Dedifferentiated amniotic fluid mesenchymal stem cell (primary cell): ENCODE measurements around the gene TP53I13.

Source experiments
- DNase-seq: peaks from one replicate; pipeline ENCODE4 v3.0.0-alpha.2; 2016; ENCODE audit errors: extremely low spot score

Gene TP53I13

DNA sequence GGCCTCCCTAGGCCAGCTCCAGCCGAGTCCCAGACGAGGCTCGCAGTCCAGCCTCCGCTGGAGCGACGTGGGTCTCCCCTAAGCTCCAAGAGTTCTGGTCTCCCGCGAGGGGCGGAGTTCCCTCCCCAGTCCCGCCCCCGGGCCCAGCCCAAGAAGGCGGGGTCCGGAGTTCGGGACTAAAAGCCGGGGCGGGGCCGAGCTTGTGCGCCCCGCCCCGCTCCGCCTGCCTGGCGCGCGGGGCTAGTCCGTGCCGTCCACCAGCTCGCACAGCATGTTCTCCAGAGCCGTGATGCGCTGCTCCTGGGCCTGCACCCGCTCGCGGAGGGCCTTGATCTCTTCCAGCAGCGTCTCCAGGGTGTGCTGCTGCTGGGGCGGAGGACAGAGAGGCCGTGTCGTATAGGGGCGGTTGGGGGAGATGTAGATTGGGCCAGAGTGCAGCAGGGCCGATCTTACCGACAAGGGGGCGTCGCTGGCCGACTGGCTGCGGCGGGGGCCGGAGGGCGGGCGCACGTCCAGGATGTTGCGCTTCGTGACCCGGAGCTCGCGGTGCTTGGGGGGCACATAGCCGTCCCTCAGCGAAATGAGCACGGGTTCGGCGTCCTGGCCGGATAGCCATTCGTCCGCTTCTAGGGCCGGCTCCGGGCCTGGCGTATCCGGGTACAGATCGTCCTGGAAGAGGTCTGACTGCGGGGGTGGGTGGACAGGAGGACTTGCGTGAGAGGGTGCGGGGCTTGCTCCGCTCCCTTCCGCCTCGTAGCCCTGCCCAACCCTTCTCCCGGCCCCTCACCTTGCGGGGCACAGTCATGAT lies 47.2 kb downstream of the TP53I13 start:
- peak; percentile 75 for DNase-seq

DNA sequence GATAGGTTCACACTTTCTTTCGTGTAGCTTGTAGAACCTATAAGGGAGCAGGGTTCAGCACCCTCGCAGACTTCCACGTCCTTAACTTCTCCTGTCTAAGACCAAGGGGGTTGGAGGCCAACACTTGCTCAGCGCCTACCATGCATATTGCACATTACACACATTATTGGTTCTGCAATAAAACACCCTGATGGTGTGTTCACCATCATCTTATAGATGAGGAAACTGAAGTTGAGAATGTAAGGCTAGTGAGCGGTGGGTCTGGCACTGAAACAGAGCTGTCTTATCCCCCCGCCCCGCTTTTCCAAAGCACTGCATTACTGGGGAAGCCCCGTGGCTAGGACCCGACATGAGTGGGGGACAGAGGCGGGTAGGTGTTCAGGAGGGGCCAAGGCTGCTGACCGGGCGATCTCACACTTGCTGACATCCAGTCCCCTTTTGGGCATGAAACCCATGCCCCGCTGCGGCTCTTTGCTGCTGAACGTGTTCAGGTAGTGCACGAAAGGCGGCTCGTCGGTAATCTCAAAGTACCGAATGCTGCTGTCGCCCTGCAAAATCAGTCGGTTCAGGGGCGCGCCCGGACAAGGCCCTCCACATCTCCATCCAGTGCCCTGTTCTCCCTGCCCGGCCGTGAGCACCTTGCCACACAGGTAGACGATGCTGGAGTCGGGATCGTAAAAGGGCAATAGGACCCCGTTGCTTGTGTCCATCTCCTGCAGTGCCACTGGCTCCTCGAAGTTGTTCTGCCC lies 48.0 kb downstream of the TP53I13 start:
- no peak for DNase-seq

DNA sequence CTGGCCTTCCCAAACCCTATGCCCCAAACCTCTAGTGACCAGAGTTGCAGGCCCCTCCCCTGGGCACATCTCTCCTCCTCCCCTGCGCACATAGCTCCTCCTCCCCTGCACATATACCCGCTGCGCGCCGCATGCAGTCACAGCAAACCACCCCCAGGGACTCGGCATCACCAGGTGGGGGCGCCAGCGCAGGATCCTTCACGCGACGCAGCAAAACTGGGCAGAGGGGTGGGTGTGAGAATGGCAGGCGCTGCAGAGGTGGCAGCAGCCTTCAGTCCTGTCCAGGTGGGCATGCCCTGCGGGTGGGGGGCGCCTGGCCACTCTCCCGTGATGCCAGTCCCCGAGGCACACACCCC lies 48.6 kb downstream of the TP53I13 start:
- no peak for DNase-seq

DNA sequence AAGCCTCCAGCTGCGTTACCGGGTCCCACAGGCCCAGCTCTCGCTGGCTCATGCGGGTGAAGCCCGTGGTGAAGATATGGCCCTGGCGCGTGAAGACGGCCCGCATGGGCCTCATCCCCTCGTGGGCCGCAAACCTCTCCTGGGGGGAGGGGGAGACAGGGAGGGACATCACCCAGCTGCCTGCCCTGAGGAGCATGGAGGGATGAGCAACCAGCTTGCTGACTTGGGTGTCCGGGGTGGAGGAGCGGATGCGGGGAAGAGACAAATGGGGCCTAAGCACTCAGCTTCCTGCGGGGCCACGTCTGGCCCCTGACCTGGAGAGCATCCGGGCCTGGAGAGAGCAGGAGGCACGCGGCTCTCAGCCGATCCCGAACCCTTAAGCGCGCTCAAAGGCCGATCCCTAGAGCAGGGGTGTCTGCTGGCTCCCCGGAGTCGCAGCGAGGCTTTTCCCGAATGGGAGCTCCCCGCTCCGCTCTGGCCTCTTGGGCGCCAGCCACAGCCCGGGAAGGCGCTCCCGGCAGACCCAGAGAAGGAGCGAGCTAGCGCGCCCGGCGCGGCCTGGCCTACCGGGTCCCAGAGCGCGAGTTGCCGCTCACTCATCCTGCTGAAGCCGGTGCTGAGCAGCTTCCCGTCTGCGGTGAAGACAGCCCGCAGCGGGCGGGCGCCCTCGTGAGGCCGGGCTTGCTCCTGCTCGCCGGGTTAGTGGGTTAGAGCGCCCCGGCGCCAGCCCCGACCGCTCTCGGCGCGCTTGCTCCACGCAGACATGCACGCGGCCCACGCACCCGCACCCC lies 49.2 kb downstream of the TP53I13 start:
- no peak for DNase-seq

DNA sequence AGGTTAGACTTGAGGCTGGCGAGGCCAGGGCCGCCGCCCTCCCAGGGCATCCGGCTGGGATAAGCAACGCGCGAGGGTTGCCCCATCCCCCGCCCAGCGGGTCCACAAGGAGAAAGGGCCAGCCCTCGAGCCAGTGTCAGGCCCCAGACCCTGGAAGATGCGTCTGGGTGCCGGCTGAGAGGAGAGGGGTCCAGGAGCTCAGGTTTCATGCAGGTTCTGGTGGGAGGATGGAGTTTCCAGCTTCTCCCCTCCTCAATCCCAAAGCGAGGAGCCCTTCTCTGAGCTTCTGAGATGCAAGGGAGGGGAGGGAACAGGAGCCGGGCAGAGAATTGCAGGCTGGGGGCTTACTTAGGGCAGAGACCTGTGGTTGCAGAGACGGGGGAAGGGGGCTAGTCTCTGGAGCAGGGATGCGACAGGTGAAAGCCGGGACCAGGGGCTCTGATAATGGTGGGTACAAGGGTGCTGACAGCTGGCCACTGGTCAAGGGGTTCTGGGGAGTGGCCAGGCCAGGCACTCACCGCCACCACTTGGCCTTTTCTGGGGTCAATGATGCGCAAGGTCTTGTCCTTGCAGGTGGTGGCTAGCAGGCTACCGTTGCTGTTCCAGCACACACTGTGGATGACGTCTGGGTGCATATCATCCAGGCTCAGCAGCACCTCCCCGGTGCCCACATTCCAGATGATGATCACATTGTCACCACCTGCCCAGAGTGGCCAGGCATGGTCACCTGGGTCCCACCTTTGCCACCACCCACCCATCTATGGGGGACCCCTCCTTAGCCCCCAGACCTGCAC lies 50.0 kb downstream of the TP53I13 start:
- DNase-seq, result no peak

DNA sequence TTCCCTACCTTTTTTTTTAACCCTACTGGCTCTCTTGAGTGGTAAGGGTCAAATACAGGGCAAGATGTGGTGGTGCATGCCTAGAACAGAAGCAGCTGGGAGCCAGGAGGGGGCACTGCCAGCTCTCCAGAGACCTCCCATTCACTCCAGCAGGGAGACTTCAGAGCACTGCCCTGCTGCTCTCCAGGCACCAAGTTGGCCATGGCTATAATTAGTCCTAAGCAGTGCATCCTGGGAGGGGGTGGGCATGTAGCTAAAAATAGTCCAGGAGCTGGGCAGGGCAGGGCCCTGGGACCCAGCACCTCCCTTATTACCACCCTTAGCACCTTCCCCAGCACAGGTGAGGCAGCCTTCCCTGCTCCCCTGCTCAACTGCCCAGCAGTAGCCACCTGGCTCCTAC lies 50.8 kb downstream of the TP53I13 start:
- DNase-seq, result no peak

DNA sequence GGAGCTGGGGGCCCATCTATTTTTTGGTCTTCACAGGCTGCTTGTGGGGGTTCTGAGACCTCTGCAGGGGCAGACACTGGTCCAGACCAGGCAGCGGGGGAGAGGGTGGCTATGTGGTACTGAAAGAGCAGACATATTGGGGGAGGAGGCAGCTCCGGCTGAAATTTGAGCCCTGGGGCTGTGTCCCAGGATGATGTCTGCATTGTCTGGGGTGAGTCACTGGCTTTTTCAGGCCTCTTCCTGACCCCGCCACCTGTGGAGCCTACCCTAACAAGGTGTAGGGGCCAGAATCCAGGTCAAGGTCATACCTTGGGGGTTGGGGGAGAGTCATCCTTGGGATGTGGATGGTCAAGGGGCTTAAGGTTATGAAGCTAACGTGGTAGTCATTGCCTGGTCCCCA lies 51.8 kb downstream of the TP53I13 start:
- DNase-seq, result no peak

DNA sequence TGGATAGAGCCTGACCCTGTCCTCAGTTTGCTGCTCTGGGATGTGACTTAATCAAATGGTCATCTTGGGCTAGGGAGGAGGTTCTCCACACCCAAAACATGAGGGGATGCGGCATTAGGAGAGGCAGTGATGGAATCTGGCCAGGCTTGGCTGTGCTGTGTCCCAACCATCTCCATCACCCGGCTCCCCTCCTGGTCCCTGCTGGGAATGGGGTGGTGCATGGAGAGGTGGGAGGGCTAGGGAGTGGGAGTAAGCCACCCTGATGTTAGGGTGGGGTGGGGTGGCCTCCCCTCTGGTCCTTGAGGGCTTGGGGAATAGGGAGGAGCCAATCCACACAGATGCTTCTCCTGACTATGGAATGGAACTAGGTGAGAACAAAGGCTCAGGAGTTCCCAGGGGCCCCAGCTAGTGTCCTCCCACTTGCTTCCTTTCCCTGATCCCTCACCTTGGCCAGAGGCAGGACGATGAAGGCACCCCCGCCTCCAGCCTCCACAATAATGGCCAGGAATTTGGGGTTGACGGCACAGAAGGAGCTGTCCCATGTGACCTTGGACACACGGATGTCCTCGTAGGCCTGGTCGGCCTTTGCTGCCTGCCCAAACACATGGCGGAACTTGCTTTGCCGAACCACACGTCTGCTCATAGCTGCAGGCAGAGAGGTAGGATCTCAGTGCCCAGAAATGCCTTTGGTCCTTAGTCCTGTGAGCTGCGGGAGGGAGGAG lies 52.4 kb downstream of the TP53I13 start:
- DNase-seq, result no peak

DNA sequence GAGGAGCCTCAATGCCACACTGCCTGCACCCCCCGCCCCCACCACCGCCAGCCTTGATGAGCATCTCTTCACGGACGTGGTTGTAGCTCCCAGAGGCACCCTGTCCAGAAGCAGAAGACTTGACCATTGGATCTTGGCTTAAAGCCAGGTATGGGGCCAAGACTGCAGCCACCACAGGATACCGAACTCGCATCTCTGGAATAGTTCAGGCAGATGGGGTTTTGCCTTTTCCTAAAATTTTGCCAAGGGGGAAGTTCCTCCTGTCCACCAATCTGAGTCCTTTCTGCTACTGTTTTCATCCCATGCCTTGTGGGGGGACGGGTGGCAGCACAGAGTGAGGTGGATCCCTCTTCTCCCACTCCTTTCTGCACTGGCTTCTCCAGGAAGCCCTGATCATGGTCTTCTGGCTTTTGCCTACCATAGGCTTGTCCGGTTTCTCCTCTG lies 53.3 kb downstream of the TP53I13 start:
- DNase-seq, result no peak
